ENCODE measurements around the gene TMPRSS6. TPM values are rescaled to one million over a fixed set of nuclear protein-coding genes. Genes with fewer than 3 reads are reported as not detected.

The TMPRSS6 gene
- total and polyA plus RNA-seq, 2 of the 13 experiments (the other 11 are each of a cell fraction or from before 2014, with no cell fraction given), result 4.2 to 4.8 TPM

DNA sequence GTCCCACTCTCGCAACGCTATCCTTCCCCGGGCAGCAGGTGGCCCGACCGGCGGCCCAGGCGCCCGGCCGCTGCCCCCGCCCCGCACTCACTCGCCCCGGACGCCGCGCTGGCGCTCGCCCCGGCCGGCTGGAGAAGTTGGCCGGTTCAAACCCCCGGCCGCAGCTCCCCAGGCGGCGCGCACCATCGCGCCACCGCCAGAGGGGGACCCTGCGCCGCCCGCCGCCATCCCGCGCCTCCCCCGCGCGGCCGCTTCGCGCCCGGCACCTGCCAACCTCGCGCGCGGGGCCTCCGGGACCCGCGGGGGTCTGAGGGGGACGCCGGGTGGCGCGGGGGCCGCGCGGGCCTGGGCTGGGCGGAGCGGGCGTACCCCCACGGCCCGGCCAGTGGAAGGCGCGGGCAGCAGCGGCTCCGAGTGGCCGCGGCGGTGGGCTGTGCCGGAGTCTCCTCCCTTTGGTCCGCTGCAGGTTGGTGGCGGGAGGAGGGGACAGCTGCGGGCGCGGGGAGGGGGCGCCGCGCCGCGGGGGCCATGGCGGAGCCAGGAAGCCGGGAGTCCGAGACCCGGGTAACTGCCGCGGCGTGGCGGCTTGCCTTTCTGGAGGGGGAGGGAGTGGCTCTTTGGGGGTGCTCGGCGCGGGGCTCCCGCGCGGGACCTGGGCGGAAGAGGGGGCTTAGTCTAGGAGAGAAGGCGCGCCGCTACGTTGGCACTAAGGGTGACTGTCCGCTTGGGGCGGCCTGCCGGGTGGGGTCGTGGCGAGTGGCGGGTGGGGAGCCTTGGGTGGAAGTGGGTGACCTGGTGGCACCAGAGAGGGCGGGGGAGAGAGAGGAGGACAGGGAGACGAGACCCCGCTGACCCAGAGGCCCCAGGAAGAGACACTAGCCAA is 90.0 kb downstream of the TMPRSS6 start, which contains the start of the genes MPST and TST (continued):
- TF ChIP-seq YEATS4 (CRISPR knock-in tag; IDR thresholded peaks at IDR 0.05; ENCODE audit: borderline replicate concordance) (peak; percentile 14; the same call in 1 of the 2 replicates), THAP11 (CRISPR knock-in tag; IDR thresholded peaks at IDR 0.05) (no peak), ZNF446 (CRISPR knock-in tag; IDR thresholded peaks at IDR 0.05) (peak; percentile 51; the same call in 1 of the 2 replicates), ZNF274 (CRISPR knock-in tag; IDR thresholded peaks at IDR 0.05) (0 out of 2 replicates have a peak, but pooled peaks have one; percentile 31), PCBP1 (IDR thresholded peaks at IDR 0.05; ENCODE audit: borderline replicate concordance, low read depth, low read length) (peak; percentile 56; the same call in 1 of the 2 replicates), TAF1 (CRISPR knock-in tag; IDR thresholded peaks at IDR 0.05) (peak; percentile 38; the same call in 1 of the 2 replicates), YY1 (IDR thresholded peaks at IDR 0.05; ENCODE audit: insufficient read depth, insufficient replicate concordance, low read depth, low read length) (peak; percentile 88), HNRNPK (IDR thresholded peaks at IDR 0.05; ENCODE audit: low read depth, low read length, poor library complexity, severe bottlenecking) (peak; percentile 75), MEF2D (CRISPR knock-in tag; IDR thresholded peaks at IDR 0.05) (0 out of 2 replicates have a peak, but pooled peaks have one; percentile 5), HOXA3 (CRISPR knock-in tag; IDR thresholded peaks at IDR 0.05) (peak; percentile 28), ZC3H13 (CRISPR knock-in tag; IDR thresholded peaks at IDR 0.05) (peak; percentile 61; the same call in 1 of the 2 replicates), ZNF441 (CRISPR knock-in tag; IDR thresholded peaks at IDR 0.05; ENCODE audit: borderline replicate concordance) (peak; percentile 25; the same call in 1 of the 2 replicates), MED8 (CRISPR knock-in tag; IDR thresholded peaks at IDR 0.05; ENCODE audit: insufficient replicate concordance) (peak; percentile 25), ZNF558 (CRISPR knock-in tag; IDR thresholded peaks at IDR 0.05; ENCODE audit: borderline replicate concordance) (0 out of 2 replicates have a peak, but pooled peaks have one; percentile 61), ISL2 (CRISPR knock-in tag; IDR thresholded peaks at IDR 0.05) (0 out of 2 replicates have a peak, but pooled peaks have one; percentile 14), MAZ (IDR thresholded peaks at IDR 0.05; ENCODE audit: borderline replicate concordance, low read depth, low read length) (peak; percentile 77; the same call in 1 of the 2 replicates), MAZ (CRISPR knock-in tag; IDR thresholded peaks at IDR 0.05; ENCODE audit: low read depth) (peak; percentile 65; the same call in 1 of the 2 replicates)
- TF ChIP-seq, protein P1, sequence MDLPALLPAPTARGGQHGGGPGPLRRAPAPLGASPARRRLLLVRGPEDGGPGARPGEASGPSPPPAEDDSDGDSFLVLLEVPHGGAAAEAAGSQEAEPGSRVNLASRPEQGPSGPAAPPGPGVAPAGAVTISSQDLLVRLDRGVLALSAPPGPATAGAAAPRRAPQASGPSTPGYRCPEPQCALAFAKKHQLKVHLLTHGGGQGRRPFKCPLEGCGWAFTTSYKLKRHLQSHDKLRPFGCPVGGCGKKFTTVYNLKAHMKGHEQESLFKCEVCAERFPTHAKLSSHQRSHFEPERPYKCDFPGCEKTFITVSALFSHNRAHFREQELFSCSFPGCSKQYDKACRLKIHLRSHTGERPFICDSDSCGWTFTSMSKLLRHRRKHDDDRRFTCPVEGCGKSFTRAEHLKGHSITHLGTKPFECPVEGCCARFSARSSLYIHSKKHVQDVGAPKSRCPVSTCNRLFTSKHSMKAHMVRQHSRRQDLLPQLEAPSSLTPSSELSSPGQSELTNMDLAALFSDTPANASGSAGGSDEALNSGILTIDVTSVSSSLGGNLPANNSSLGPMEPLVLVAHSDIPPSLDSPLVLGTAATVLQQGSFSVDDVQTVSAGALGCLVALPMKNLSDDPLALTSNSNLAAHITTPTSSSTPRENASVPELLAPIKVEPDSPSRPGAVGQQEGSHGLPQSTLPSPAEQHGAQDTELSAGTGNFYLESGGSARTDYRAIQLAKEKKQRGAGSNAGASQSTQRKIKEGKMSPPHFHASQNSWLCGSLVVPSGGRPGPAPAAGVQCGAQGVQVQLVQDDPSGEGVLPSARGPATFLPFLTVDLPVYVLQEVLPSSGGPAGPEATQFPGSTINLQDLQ (CRISPR knock-in tag; IDR thresholded peaks at IDR 0.05), result peak; percentile 41; the same call in 1 of the 2 replicates
- TF ChIP-seq, protein P2, sequence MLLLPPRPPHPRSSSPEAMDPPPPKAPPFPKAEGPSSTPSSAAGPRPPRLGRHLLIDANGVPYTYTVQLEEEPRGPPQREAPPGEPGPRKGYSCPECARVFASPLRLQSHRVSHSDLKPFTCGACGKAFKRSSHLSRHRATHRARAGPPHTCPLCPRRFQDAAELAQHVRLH (CRISPR knock-in tag; IDR thresholded peaks at IDR 0.05; ENCODE audit: borderline replicate concordance, low read depth), result 0 out of 2 replicates have a peak, but pooled peaks have one; percentile 17
- TF ChIP-seq, protein P3, sequence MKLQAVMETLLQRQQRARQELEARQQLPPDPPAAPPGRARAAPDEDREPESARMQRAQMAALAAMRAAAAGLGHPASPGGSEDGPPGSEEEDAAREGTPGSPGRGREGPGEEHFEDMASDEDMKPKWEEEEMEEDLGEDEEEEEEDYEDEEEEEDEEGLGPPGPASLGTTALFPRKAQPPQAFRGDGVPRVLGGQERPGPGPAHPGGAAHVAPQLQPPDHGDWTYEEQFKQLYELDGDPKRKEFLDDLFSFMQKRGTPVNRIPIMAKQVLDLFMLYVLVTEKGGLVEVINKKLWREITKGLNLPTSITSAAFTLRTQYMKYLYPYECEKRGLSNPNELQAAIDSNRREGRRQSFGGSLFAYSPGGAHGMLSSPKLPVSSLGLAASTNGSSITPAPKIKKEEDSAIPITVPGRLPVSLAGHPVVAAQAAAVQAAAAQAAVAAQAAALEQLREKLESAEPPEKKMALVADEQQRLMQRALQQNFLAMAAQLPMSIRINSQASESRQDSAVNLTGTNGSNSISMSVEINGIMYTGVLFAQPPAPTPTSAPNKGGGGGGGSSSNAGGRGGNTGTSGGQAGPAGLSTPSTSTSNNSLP (IDR thresholded peaks at IDR 0.05; ENCODE audit: low read depth, low read length), result no peak
